ENCODE data around the gene WDR46. TPM values are rescaled to one million over a fixed set of nuclear protein-coding genes. Genes with fewer than 3 reads are reported as not detected.

Gene WDR46
- total RNA-seq, 1 experiment from 2014 or later, result 90.6 TPM

- no peaks in the 10 kb centered on the region for H3K36me3 ChIP-seq (ENCODE audit: control insufficient read depth in 1 of 2, insufficient read depth in 2 of 2, low read length in 2 of 2)
- POLR2A ChIA-PET, result no interaction called here
- H3K27ac ChIP-seq (ENCODE audit: low read depth, low read length), result no peak overlapping the region
- RAD21 ChIA-PET (ENCODE audit: low non-redundant PET in 1 of 2, low total read pairs in 2 of 2, uncharacterized antibody in 2 of 2, unreplicated experiment in 2 of 2), result no interaction called here
- intact Hi-C loops (cut with micrococcal nuclease), result no loop called here
- no peak for TF ChIP-seq YY1 (IDR thresholded peaks at IDR 0.05; ENCODE audit: extremely low read depth, insufficient replicate concordance, low read depth, low read length)
- TF ChIP-seq ELF1 (IDR thresholded peaks at IDR 0.05; ENCODE audit: borderline replicate concordance, low read depth), result no peak
- H3K9me3 ChIP-seq (ENCODE audit: control insufficient read depth in 1 of 2, insufficient read depth in 1 of 2, low read depth in 1 of 2, low read length in 2 of 2), result no peaks in the 10 kb centered on the region
- no peak overlapping the region for H3K4me3 ChIP-seq (replicated peaks in 1 of 2; ENCODE audit: low read depth in 1 of 2, low read length in 2 of 2)
- no TSS peak for BruUV-seq (replicated peaks)
- CTCF ChIA-PET, result no interaction called here
- no peaks in the 10 kb centered on the region for H3K79me2 ChIP-seq (ENCODE audit: insufficient read depth, low read length)
- no peaks in the 10 kb centered on the region for H3K9me2 ChIP-seq (ENCODE audit: insufficient read depth)
- no peak overlapping the region for H3K4me2 ChIP-seq (ENCODE audit: low read length)
- no peak overlapping the region for H2AFZ ChIP-seq (ENCODE audit: low read depth, low read length, poor library complexity, severe bottlenecking)
- H3K27me3 ChIP-seq (ENCODE audit: insufficient read depth, low read length), result no peaks in the 10 kb centered on the region
- DNase-seq (ENCODE audit: low read depth, low spot score) (no peak), ATAC-seq (no peak)
- H4K20me1 ChIP-seq (ENCODE audit: insufficient read depth), result no peaks in the 10 kb centered on the region
- peaks cover 30 to 53% of the 10 kb centered on the region in 2 experiments for H3K4me1 ChIP-seq (ENCODE audit: control insufficient read depth in 1 of 2, insufficient read depth in 2 of 2, low read length in 2 of 2)
- no peak overlapping the region for H3K9ac ChIP-seq (ENCODE audit: low read length)
These were observed 36.3 kb downstream of the WDR46 start for GRCh38 chr6:33252759-33253158.

GRCh38 chr6:33251395-33252012 is 37.5 kb downstream of the WDR46 start:
- intact Hi-C loops (cut with micrococcal nuclease), result no loop called here
- RAD21 ChIA-PET (ENCODE audit: low non-redundant PET in 1 of 2, low total read pairs in 2 of 2, uncharacterized antibody in 2 of 2, unreplicated experiment in 2 of 2), result no interaction called here

More at GRCh38 chr6:33251395-33252012, 37.5 kb downstream of the WDR46 start:
- POLR2A ChIA-PET, result interaction anchor here (3.7 to 4.0 kb wide), 2 partner anchors 10 to 20 kb away, joined by 19 to 24 read pairs; partner anchors contain the start of genes RPS18 and VPS52
- Histone ChIP-seq H3K27ac (ENCODE audit: low read depth, low read length) (no peak overlapping the region), H3K9me2 (ENCODE audit: insufficient read depth) (no peaks in the 10 kb centered on the region), H3K79me2 (ENCODE audit: insufficient read depth, low read length) (no peaks in the 10 kb centered on the region), H3K9ac (ENCODE audit: low read length) (no peak overlapping the region), H3K4me3 (replicated peaks in 1 of 2; ENCODE audit: low read depth in 1 of 2, low read length in 2 of 2) (no peak overlapping the region), H3K4me1 (ENCODE audit: control insufficient read depth in 1 of 2, insufficient read depth in 2 of 2, low read length in 2 of 2) (peaks cover 24 to 53% of the 10 kb centered on the region in 2 experiments), H2AFZ (ENCODE audit: low read depth, low read length, poor library complexity, severe bottlenecking) (no peak overlapping the region), H3K9me3 (ENCODE audit: control insufficient read depth in 1 of 2, insufficient read depth in 1 of 2, low read depth in 1 of 2, low read length in 2 of 2) (no peaks in the 10 kb centered on the region), H4K20me1 (ENCODE audit: insufficient read depth) (no peaks in the 10 kb centered on the region), H3K27me3 (ENCODE audit: insufficient read depth, low read length) (no peaks in the 10 kb centered on the region), H3K4me2 (ENCODE audit: low read length) (no peak overlapping the region), H3K36me3 (ENCODE audit: control insufficient read depth in 1 of 2, insufficient read depth in 2 of 2, low read length in 2 of 2) (no peaks in the 10 kb centered on the region)
- TF ChIP-seq YY1 (IDR thresholded peaks at IDR 0.05; ENCODE audit: extremely low read depth, insufficient replicate concordance, low read depth, low read length), result no peak
- peak; percentile 16; the same call in 1 of the 2 replicates for TF ChIP-seq RAD21 (IDR thresholded peaks at IDR 0.05; ENCODE audit: low read depth)
- DNase-seq (ENCODE audit: low read depth, low spot score) (no peak), ATAC-seq (no peak)
- CTCF ChIA-PET, result no interaction called here
- no TSS peak for BruUV-seq (replicated peaks)

All from HCT116 (cell line).